ENCODE results near the gene ZFAND2A.
A peak's percentile ranks its signal among the peaks of the same experiment; 100 is the strongest.
"Not testable (repeated sequence)": the region's sequence is repeated elsewhere in the genome, so short reads cannot be mapped to it uniquely, and the experiment has no call there.

Gene ZFAND2A

GRCh38 chr7:1159891-1160669, at the start of gene ZFAND2A:
Gene ZFAND2A (minus strand): TSS chr7:1160196. CDS start chr7:1158212, 1,984 bp downstream.
- peak; percentile 100 for DNase-seq (ENCODE audit: low read depth)

- DNase-seq (ENCODE audit: low read depth), result no peak
Observed at GRCh38 chr7:1209097-1209496, 49.1 kb upstream of the ZFAND2A start.

GRCh38 chr7:1205742-1206141, 45.7 kb upstream of the ZFAND2A start:
- not testable (repeated sequence) for DNase-seq (ENCODE audit: low read depth)

GRCh38 chr7:1204460-1205140, 44.6 kb upstream of the ZFAND2A start:
- no peak for DNase-seq (ENCODE audit: low read depth)

GRCh38 chr7:1202914-1203313, 42.9 kb upstream of the ZFAND2A start:
- not testable (repeated sequence) for DNase-seq (ENCODE audit: low read depth)

- no peak for DNase-seq (ENCODE audit: low read depth)
Observed at GRCh38 chr7:1201916-1202315, 41.9 kb upstream of the ZFAND2A start.

GRCh38 chr7:1200045-1200444, 40.0 kb upstream of the ZFAND2A start:
- no peak for DNase-seq (ENCODE audit: low read depth)

GRCh38 chr7:1197997-1198625, 38.1 kb upstream of the ZFAND2A start:
- DNase-seq (ENCODE audit: low read depth), result no peak

GRCh38 chr7:1196950-1197349, 37.0 kb upstream of the ZFAND2A start:
- no peak for DNase-seq (ENCODE audit: low read depth)

- DNase-seq (ENCODE audit: low read depth), result not testable (repeated sequence)
Observed at GRCh38 chr7:1196441-1196840, 36.4 kb upstream of the ZFAND2A start.

- no peak for DNase-seq (ENCODE audit: low read depth)
Observed at GRCh38 chr7:1193593-1194424, 33.8 kb upstream of the ZFAND2A start.

- DNase-seq (ENCODE audit: low read depth), result no peak
Observed at GRCh38 chr7:1192171-1192676, 32.2 kb upstream of the ZFAND2A start.

- no peak for DNase-seq (ENCODE audit: low read depth)
Observed at GRCh38 chr7:1189986-1190772, 30.2 kb upstream of the ZFAND2A start.

- DNase-seq (ENCODE audit: low read depth), result no peak
Observed at GRCh38 chr7:1188720-1189294, 28.8 kb upstream of the ZFAND2A start.

GRCh38 chr7:1187127-1187526, 27.1 kb upstream of the ZFAND2A start:
- no peak for DNase-seq (ENCODE audit: low read depth)

GRCh38 chr7:1181640-1182039, 21.6 kb upstream of the ZFAND2A start:
- no peak for DNase-seq (ENCODE audit: low read depth)

GRCh38 chr7:1181031-1181430, 21.0 kb upstream of the ZFAND2A start:
- DNase-seq (ENCODE audit: low read depth), result no peak

- DNase-seq (ENCODE audit: low read depth), result peak; percentile 75
Observed at GRCh38 chr7:1176891-1177373, 16.9 kb upstream of the ZFAND2A start.

- peak; percentile 84 for DNase-seq (ENCODE audit: low read depth)
Observed at GRCh38 chr7:1175967-1176851, 16.2 kb upstream of the ZFAND2A start.

GRCh38 chr7:1175597-1175966, 15.6 kb upstream of the ZFAND2A start:
- no peak for DNase-seq (ENCODE audit: low read depth)
